HAP-1 (cell line): Measurements from ENCODE around the gene C10orf105.

Experiments used
- DNase-seq, 2 experiments: peaks; one replicate each; pipeline ENCODE4 v3.0.0-alpha.2; 2016 to 2020; ENCODE audit warnings: low spot score in 2 of 2
- H3K27me3 ChIP-seq: fragments of 250-450 bp; sonication (Bioruptor Pico); 2 replicates; pipeline ENCODE4 v1.5.1; 2020; ENCODE audit warnings: low read depth, mild to moderate bottlenecking, moderate library complexity
- H3K36me3 ChIP-seq: fragments of 250-450 bp; sonication (Bioruptor Pico); replicated peaks from 2 replicates; pipeline ENCODE4 v1.5.1; 2020; ENCODE audit warnings: mild to moderate bottlenecking
- H3K4me1 ChIP-seq: fragments of 250-450 bp; sonication (Bioruptor Pico); 2 replicates; pipeline ENCODE4 v1.5.1; 2020; ENCODE audit warnings: mild to moderate bottlenecking
- H3K4me3 ChIP-seq: fragments of 250-450 bp; sonication (Bioruptor Pico); 2 replicates; pipeline ENCODE4 v1.5.1; 2020; ENCODE audit warnings: mild to moderate bottlenecking, moderate library complexity
- H3K9me3 ChIP-seq: fragments of 250-450 bp; sonication (Bioruptor Pico); 2 replicates; pipeline ENCODE4 v1.5.1; 2020; ENCODE audit warnings: mild to moderate bottlenecking, moderate library complexity
- in situ Hi-C: fragments of 300-500 bp; cut with MboI; formaldehyde crosslinking; loops from 3 replicates; pipeline ENCODE4 v1.14.3; 2020; ENCODE audit warnings: low sequenced_read_pairs, inconsistent platforms, mixed read lengths

The C10orf105 gene

GRCh38 chr10:71747039-71747531, 27.5 kb upstream of the C10orf105 start:
- Histone ChIP-seq H3K9me3 (no peaks in the 10 kb centered on the region), H3K36me3 (no peaks in the 10 kb centered on the region), H3K4me1 (no peaks in the 10 kb centered on the region), H3K4me3 (no peak overlapping the region), H3K27me3 (no peaks in the 10 kb centered on the region)
- in situ Hi-C loops = no loop called here
- DNase-seq = no peak

- Histone ChIP-seq H3K36me3 (no peaks in the 10 kb centered on the region), H3K27me3 (no peaks in the 10 kb centered on the region), H3K4me3 (no peak overlapping the region), H3K9me3 (no peaks in the 10 kb centered on the region), H3K4me1 (no peaks in the 10 kb centered on the region)
- DNase-seq = no peak
- in situ Hi-C loops = no loop called here
Measured at GRCh38 chr10:71746344-71747037, 26.9 kb upstream of the C10orf105 start.

- in situ Hi-C loops = no loop called here
Measured at GRCh38 chr10:71745664-71746250, 26.2 kb upstream of the C10orf105 start.

GRCh38 chr10:71744897-71745663, 25.5 kb upstream of the C10orf105 start:
- in situ Hi-C loops = no loop called here
- no peak for DNase-seq
- no peaks in the 10 kb centered on the region for H3K36me3 ChIP-seq
- H3K4me1 ChIP-seq = no peaks in the 10 kb centered on the region
- no peak overlapping the region for H3K4me3 ChIP-seq
- H3K9me3 ChIP-seq = no peaks in the 10 kb centered on the region
- H3K27me3 ChIP-seq = no peaks in the 10 kb centered on the region

More at GRCh38 chr10:71745664-71746250, 26.2 kb upstream of the C10orf105 start:
- no peaks in the 10 kb centered on the region for H3K9me3 ChIP-seq
- H3K36me3 ChIP-seq = no peaks in the 10 kb centered on the region
- H3K27me3 ChIP-seq = no peaks in the 10 kb centered on the region
- H3K4me1 ChIP-seq = no peaks in the 10 kb centered on the region
- H3K4me3 ChIP-seq = no peak overlapping the region
- DNase-seq = no peak

GRCh38 chr10:71743866-71744265, 24.3 kb upstream of the C10orf105 start:
- Histone ChIP-seq H3K36me3 (no peaks in the 10 kb centered on the region), H3K27me3 (no peaks in the 10 kb centered on the region), H3K9me3 (no peaks in the 10 kb centered on the region), H3K4me3 (no peak overlapping the region), H3K4me1 (no peaks in the 10 kb centered on the region)
- in situ Hi-C loops = no loop called here
- DNase-seq = no peak

GRCh38 chr10:71743089-71743838, 23.7 kb upstream of the C10orf105 start:
- in situ Hi-C loops = no loop called here
- no peaks in the 10 kb centered on the region for H3K36me3 ChIP-seq
- H3K4me3 ChIP-seq = no peak overlapping the region
- no peak for DNase-seq
- no peaks in the 10 kb centered on the region for H3K9me3 ChIP-seq
- no peaks in the 10 kb centered on the region for H3K27me3 ChIP-seq
- no peaks in the 10 kb centered on the region for H3K4me1 ChIP-seq

GRCh38 chr10:71742301-71743088, 22.9 kb upstream of the C10orf105 start:
- in situ Hi-C loops = no loop called here
- Histone ChIP-seq H3K27me3 (no peaks in the 10 kb centered on the region), H3K4me3 (no peak overlapping the region), H3K36me3 (no peaks in the 10 kb centered on the region), H3K4me1 (no peaks in the 10 kb centered on the region), H3K9me3 (no peaks in the 10 kb centered on the region)
- DNase-seq = no peak

GRCh38 chr10:71741671-71742070, 22.1 kb upstream of the C10orf105 start:
- Histone ChIP-seq H3K4me3 (no peak overlapping the region), H3K27me3 (no peaks in the 10 kb centered on the region), H3K4me1 (no peaks in the 10 kb centered on the region), H3K9me3 (no peaks in the 10 kb centered on the region), H3K36me3 (no peaks in the 10 kb centered on the region)
- DNase-seq = no peak
- in situ Hi-C loops = no loop called here

GRCh38 chr10:71741029-71741428, 21.5 kb upstream of the C10orf105 start:
- H3K27me3 ChIP-seq = no peaks in the 10 kb centered on the region
- DNase-seq = no peak
- in situ Hi-C loops = no loop called here

GRCh38 chr10:71740069-71740653, 20.6 kb upstream of the C10orf105 start:
- in situ Hi-C loops = no loop called here
- H3K4me3 ChIP-seq = no peak overlapping the region
- no peak for DNase-seq
- H3K36me3 ChIP-seq = no peaks in the 10 kb centered on the region
- H3K27me3 ChIP-seq = no peaks in the 10 kb centered on the region
- H3K9me3 ChIP-seq = no peaks in the 10 kb centered on the region
- H3K4me1 ChIP-seq = no peaks in the 10 kb centered on the region

More at GRCh38 chr10:71741029-71741428, 21.5 kb upstream of the C10orf105 start:
- Histone ChIP-seq H3K36me3 (no peaks in the 10 kb centered on the region), H3K4me1 (no peaks in the 10 kb centered on the region), H3K4me3 (no peak overlapping the region), H3K9me3 (no peaks in the 10 kb centered on the region)

GRCh38 chr10:71739358-71739900, 19.9 kb upstream of the C10orf105 start:
- no peak overlapping the region for H3K4me3 ChIP-seq
- H3K9me3 ChIP-seq = no peaks in the 10 kb centered on the region
- no peaks in the 10 kb centered on the region for H3K36me3 ChIP-seq
- H3K4me1 ChIP-seq = no peaks in the 10 kb centered on the region
- no peaks in the 10 kb centered on the region for H3K27me3 ChIP-seq
- no peak for DNase-seq
- in situ Hi-C loops = no loop called here

- Histone ChIP-seq H3K4me1 (no peaks in the 10 kb centered on the region), H3K9me3 (no peaks in the 10 kb centered on the region), H3K4me3 (no peak overlapping the region), H3K36me3 (no peaks in the 10 kb centered on the region), H3K27me3 (no peaks in the 10 kb centered on the region)
- DNase-seq = no peak
- in situ Hi-C loops = no loop called here
Measured at GRCh38 chr10:71737834-71738197, 18.2 kb upstream of the C10orf105 start.
